Type B pancreatic cell (in vitro differentiated cells): ENCODE data around the gene PHLDA2. TPM values are rescaled to one million over a fixed set of nuclear protein-coding genes. Genes with fewer than 3 reads are reported as not detected.

Experiments used
- DNase-seq: peaks from one replicate; pipeline ENCODE4 v3.0.0; 2021; ENCODE audit warnings: mixed read lengths; ENCODE audit not compliant: unreplicated experiment; ENCODE audit errors: extremely low spot score
- H3K27ac Mint-ChIP-seq: 2 replicates; pipeline ENCODE4 v1.8.0; 2021; ENCODE audit warnings: mild to moderate bottlenecking, mixed read lengths
- H3K27me3 Mint-ChIP-seq: 2 replicates; pipeline ENCODE4 v1.8.0; 2021; ENCODE audit warnings: mixed read lengths
- H3K36me3 Mint-ChIP-seq: 2 replicates; pipeline ENCODE4 v1.8.0; 2021; ENCODE audit warnings: mixed read lengths
- H3K4me1 Mint-ChIP-seq: one replicate; pipeline ENCODE4 v1.8.0; 2021; ENCODE audit warnings: mixed read lengths; ENCODE audit not compliant: unreplicated experiment
- H3K4me3 Mint-ChIP-seq: 2 replicates; pipeline ENCODE4 v1.8.0; 2021; ENCODE audit warnings: mild to moderate bottlenecking, mixed read lengths
- H3K9me3 Mint-ChIP-seq: 2 replicates; pipeline ENCODE4 v1.8.0; 2021; ENCODE audit warnings: mixed read lengths
- total RNA-seq: library from RNA; stranded (reverse); gene quantifications from 2 replicates; pipeline ENCODE4 v1.2.1, GENCODE V29; 2021; ENCODE audit warnings: low replicate concordance
- TF ChIP-seq, protein P1 (sequence below): fragments of 200-600 bp; sonication (generic); conservative IDR thresholded peaks from 2 replicates; pipeline ENCODE4 v1.5.0; 2021; ENCODE audit warnings: antibody characterized with exemption, mild to moderate bottlenecking

PHLDA2 gene
- total RNA-seq, 1 donor from 2014 or later = 3.7 TPM

GRCh38 chr11:2913776-2914175 is 15.4 kb downstream of the PHLDA2 start:
- Mint-ChIP-seq H3K27me3 (no peaks in the 10 kb centered on the region), H3K4me1 (peaks cover 5% of the 10 kb centered on the region), H3K9me3 (no peaks in the 10 kb centered on the region), H3K36me3 (no peaks in the 10 kb centered on the region), H3K27ac (no peak overlapping the region), H3K4me3 (no peak overlapping the region)
- TF ChIP-seq, protein P1, sequence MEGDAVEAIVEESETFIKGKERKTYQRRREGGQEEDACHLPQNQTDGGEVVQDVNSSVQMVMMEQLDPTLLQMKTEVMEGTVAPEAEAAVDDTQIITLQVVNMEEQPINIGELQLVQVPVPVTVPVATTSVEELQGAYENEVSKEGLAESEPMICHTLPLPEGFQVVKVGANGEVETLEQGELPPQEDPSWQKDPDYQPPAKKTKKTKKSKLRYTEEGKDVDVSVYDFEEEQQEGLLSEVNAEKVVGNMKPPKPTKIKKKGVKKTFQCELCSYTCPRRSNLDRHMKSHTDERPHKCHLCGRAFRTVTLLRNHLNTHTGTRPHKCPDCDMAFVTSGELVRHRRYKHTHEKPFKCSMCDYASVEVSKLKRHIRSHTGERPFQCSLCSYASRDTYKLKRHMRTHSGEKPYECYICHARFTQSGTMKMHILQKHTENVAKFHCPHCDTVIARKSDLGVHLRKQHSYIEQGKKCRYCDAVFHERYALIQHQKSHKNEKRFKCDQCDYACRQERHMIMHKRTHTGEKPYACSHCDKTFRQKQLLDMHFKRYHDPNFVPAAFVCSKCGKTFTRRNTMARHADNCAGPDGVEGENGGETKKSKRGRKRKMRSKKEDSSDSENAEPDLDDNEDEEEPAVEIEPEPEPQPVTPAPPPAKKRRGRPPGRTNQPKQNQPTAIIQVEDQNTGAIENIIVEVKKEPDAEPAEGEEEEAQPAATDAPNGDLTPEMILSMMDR = no peak
- DNase-seq = no peak

DNA sequence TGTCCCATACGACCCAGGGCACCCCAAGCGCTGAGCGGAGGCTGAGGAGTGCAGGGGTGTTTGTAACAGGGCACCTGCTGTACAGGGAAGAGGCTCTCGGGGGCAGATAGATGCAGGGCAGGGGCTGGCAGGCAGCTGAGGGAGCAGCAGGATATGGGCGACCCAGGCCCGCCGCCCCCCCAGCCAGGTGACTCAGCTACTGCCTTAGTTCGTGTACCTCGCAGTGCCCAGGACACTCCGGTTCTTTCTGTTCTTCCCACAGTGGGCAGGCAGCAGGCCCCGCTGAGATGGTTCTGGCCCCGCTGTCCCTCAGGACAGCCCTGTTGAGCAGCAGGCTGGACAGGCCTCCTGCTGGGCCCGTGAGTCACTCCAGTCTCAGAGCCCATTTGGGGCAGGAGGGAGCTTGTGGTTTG is 16.2 kb downstream of the PHLDA2 start:
- TF ChIP-seq, protein P1 = no peak
- Mint-ChIP-seq H3K27me3 (no peaks in the 10 kb centered on the region), H3K9me3 (no peaks in the 10 kb centered on the region), H3K27ac (no peak overlapping the region), H3K4me1 (peaks cover 5% of the 10 kb centered on the region), H3K4me3 (peak overlapping the region; percentile 52), H3K36me3 (no peaks in the 10 kb centered on the region)
- DNase-seq = no peak

- TF ChIP-seq, protein P1 = no peak
- H3K9me3 Mint-ChIP-seq = no peaks in the 10 kb centered on the region
- peaks cover 5% of the 10 kb centered on the region for H3K4me1 Mint-ChIP-seq
- H3K36me3 Mint-ChIP-seq = no peaks in the 10 kb centered on the region
- H3K27me3 Mint-ChIP-seq = no peaks in the 10 kb centered on the region
- no peak for DNase-seq
- no peak overlapping the region for H3K4me3 Mint-ChIP-seq
- H3K27ac Mint-ChIP-seq = no peak overlapping the region
Observed at GRCh38 chr11:2912498-2912897, 16.7 kb downstream of the PHLDA2 start.

DNA sequence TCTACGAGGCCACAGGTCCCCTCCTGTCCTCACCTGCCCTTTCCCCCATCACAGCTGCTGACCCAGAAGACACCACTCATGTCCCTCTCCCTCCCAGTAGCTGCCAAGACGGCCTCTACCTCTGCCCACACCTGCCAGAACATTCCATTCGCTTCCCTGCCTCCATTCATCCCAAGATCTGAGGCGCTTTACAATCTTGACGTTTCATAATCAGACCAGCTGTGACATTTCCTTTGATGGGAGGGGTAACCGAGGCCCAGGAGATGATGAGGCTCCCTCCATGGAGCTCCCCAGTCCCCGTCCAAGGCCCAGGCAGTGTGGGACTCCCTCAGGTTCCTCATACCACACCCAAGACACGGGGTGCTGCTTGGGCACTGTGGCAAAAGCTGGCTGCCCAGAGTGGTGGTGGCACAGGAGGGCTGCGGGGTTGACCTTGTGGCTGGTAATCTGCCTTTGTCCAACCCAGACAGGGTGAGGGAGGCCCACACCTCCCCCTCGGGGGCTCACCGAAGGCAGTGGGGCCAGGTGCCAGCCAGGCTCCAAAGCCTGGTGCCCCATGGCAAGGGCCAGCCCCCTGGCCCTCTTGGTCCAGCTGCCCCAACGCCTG is 17.3 kb downstream of the PHLDA2 start:
- Mint-ChIP-seq H3K4me1 (peaks cover 5% of the 10 kb centered on the region), H3K27ac (peak overlapping the region; percentile 82), H3K36me3 (no peaks in the 10 kb centered on the region), H3K4me3 (no peak overlapping the region), H3K9me3 (no peaks in the 10 kb centered on the region), H3K27me3 (no peaks in the 10 kb centered on the region)
- DNase-seq = no peak
- TF ChIP-seq, protein P1 = no peak

DNA sequence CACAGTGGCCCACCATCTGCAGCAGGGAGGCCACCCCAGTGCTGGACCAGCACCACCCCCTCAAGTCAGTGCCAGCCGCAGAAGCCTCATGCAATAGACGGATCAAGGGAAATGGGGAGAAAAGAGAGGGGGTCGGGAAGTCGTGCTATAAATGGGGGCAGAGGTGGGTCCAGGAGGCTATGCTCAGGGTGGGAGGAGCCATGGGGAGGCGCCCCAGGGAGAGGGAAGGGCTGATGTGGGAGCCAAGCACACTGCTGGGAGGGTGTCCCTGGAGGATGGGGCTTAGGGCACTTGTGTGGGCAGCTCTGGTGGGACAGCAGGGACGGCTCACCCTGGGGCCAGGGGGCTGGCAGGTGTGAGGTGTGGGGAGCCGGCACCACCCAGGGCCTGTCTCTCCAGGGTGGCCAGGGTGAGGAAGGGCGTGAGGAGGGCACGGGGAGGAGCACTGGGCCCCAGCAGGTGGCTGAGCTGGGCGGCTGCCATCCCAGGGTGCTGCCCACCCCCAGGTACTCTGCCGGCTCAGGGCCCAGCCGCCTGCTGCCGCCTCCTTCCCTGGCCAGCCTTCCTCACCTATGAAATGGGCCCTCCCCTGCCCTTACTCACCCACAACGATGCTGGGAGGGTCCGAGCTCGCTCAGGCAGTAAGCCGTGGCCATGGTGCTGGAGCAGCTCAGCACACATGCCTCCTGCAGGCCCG is 18.0 kb downstream of the PHLDA2 start:
- no peaks in the 10 kb centered on the region for H3K9me3 Mint-ChIP-seq
- H3K4me3 Mint-ChIP-seq = no peak overlapping the region
- peak overlapping the region; percentile 82 for H3K27ac Mint-ChIP-seq
- TF ChIP-seq, protein P1 = no peak
- no peaks in the 10 kb centered on the region for H3K36me3 Mint-ChIP-seq
- DNase-seq = no peak
- peaks cover 5% of the 10 kb centered on the region for H3K4me1 Mint-ChIP-seq
- no peaks in the 10 kb centered on the region for H3K27me3 Mint-ChIP-seq
